ENCODE measurements around the gene NTRK2. TPM values are rescaled to one million over a fixed set of nuclear protein-coding genes. Genes with fewer than 3 reads are reported as not detected.

Gene NTRK2
- total and polyA plus RNA-seq, 10 of the 15 experiments (the other 5 are each of a cell fraction or from before 2014, with no cell fraction given), result 0.42 to 4.6 (median 0.65) TPM

DNA sequence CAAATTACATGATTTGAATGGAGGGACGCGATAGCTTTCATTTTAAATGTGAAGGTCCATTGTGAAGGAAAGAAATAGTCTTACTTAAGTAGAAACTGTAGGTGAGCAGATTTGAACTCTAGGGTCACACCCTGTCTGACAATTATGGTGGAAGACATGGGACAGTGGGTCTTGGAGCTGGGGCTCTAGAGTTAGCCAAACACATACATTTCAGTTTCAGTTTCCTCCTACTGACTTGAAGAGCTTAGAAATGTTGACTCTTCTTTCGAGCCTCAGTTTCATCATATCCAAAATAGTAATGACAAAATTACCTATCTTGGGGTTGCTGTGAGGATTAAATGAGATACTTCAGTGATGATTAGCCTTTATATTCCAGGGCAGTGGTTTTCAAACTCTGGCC is 314.2 kb downstream of the NTRK2 start:
- no peaks in the 10 kb centered on the region for H3K79me2 ChIP-seq (ENCODE audit: control insufficient read depth, insufficient read depth, low read length)
- ATAC-seq (no peak), DNase-seq (ENCODE audit: low read depth, low spot score) (no peak), FAIRE-seq (no peak)
- no peaks in the 10 kb centered on the region for H4K20me1 ChIP-seq (ENCODE audit: control insufficient read depth, insufficient read depth)
- H2AFZ ChIP-seq (ENCODE audit: control insufficient read depth, low read depth, low read length), result no peak overlapping the region
- H3K4me2 ChIP-seq (ENCODE audit: control insufficient read depth, insufficient read depth), result no peak overlapping the region
- H3K9ac ChIP-seq (ENCODE audit: control insufficient read depth, insufficient read depth, low read length), result no peak overlapping the region
- no peak overlapping the region for H3K27ac ChIP-seq (ENCODE audit: control insufficient read depth, insufficient read depth)
- SMC1A ChIA-PET (ENCODE audit: uncharacterized antibody, unreplicated experiment), result interaction anchor here (1.0 to 1.7 kb wide), 2 partner anchors 14 to 16 kb away, joined by 3 to 4 read pairs; no protein-coding TSS in a partner anchor
- intact Hi-C loops (cut with micrococcal nuclease; ENCODE audit: unreplicated experiment) (no loop called here), in situ Hi-C loops (cut with MboI) (no loop called here)
- RAD21 ChIA-PET (ENCODE audit: unreplicated experiment), result interaction anchor here (0.9 kb wide), 1 partner anchor 289 kb away, joined by 3 read pairs; no protein-coding TSS in a partner anchor
- 64% methylated on average over 3 of the region's 3 CpGs for WGBS (ENCODE audit: insufficient coverage, insufficient replicate concordance, low lambda C conversion rate, missing lambda C conversion rate)
- no peaks in the 10 kb centered on the region for H3K9me3 ChIP-seq (replicated peaks; ENCODE audit: control insufficient read depth, insufficient read depth, low read length)
- H3K36me3 ChIP-seq (ENCODE audit: control insufficient read depth in 2 of 2, insufficient read depth in 2 of 2, low read length in 1 of 2), result no peaks in the 10 kb centered on the region
- no peak overlapping the region for H3K4me3 ChIP-seq
- no peaks in the 10 kb centered on the region for H3K27me3 ChIP-seq (replicated peaks in 1 of 2; ENCODE audit: control insufficient read depth in 2 of 2, insufficient read depth in 2 of 2, low read length in 1 of 2)
- BruUV-seq (replicated peaks), result no TSS peak
- POLR2A ChIA-PET, result no interaction called here
- CTCF ChIA-PET, result interaction anchor here (0.8 to 1.1 kb wide), 2 partner anchors 13 to 17 kb away, joined by 4 to 5 read pairs; no protein-coding TSS in a partner anchor
- H3K4me1 ChIP-seq (ENCODE audit: control insufficient read depth, insufficient read depth, low read length), result no peaks in the 10 kb centered on the region
- TF ChIP-seq TARDBP (IDR thresholded peaks at IDR 0.05; ENCODE audit: borderline replicate concordance), result no peak
- no peak for TF ChIP-seq NR2C2 (IDR thresholded peaks at IDR 0.05; ENCODE audit: borderline replicate concordance, control insufficient read depth, insufficient read length, low read depth)
- TF ChIP-seq, protein P1, sequence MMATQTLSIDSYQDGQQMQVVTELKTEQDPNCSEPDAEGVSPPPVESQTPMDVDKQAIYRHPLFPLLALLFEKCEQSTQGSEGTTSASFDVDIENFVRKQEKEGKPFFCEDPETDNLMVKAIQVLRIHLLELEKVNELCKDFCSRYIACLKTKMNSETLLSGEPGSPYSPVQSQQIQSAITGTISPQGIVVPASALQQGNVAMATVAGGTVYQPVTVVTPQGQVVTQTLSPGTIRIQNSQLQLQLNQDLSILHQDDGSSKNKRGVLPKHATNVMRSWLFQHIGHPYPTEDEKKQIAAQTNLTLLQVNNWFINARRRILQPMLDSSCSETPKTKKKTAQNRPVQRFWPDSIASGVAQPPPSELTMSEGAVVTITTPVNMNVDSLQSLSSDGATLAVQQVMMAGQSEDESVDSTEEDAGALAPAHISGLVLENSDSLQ (IDR thresholded peaks at IDR 0.05), result no peak
- no peak for TF ChIP-seq IKZF2 (IDR thresholded peaks at IDR 0.05)
- no peak for TF ChIP-seq MTA3 (IDR thresholded peaks at IDR 0.05; ENCODE audit: borderline replicate concordance, low read length)
- no peak for TF ChIP-seq ZBED1 (IDR thresholded peaks at IDR 0.05; ENCODE audit: borderline replicate concordance)

DNA sequence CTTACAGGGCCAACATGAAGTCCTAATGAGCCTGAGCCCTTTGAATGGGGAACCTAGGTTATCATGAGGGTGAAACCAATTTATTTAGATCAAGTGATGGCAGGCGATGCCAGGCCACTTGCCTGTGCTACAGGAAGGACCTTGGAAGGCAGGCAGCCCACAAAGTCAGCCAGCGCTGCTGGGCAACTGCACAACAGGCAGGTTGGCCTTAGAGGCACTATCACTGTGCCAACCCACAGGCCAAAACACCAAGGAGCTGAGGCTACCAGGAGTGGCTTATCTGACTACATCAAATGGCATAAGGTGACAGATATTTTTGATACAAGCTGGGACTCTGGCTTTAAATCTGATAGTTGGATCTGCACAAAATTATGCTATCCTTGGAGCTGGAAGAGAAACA is 319.1 kb downstream of the NTRK2 start:
- H3K9ac ChIP-seq (ENCODE audit: control insufficient read depth, insufficient read depth, low read length), result no peak overlapping the region
- H4K20me1 ChIP-seq (ENCODE audit: control insufficient read depth, insufficient read depth), result no peaks in the 10 kb centered on the region; the same call in 1 of the 2 replicates
- no TSS peak for BruUV-seq (replicated peaks)
- H3K4me1 ChIP-seq (ENCODE audit: control insufficient read depth, insufficient read depth, low read length), result no peaks in the 10 kb centered on the region
- no peaks in the 10 kb centered on the region; a peak in 1 of 4 replicates for H3K27me3 ChIP-seq (replicated peaks in 1 of 2; ENCODE audit: control insufficient read depth in 2 of 2, insufficient read depth in 2 of 2, low read length in 1 of 2)
- ChIA-PET POLR2A (interaction anchor here (1.6 kb wide), 1 partner anchor 9 kb away, joined by 3 read pairs; no protein-coding TSS in a partner anchor), RAD21 (ENCODE audit: unreplicated experiment) (no interaction called here), SMC1A (ENCODE audit: uncharacterized antibody, unreplicated experiment) (interaction anchor here (1.1 kb wide), 1 partner anchor 8 kb away, joined by 3 read pairs; no protein-coding TSS in a partner anchor), CTCF (interaction anchor here (1.1 kb wide), 1 partner anchor 8 kb away, joined by 3 read pairs; no protein-coding TSS in a partner anchor)
- H3K4me3 ChIP-seq, result no peak overlapping the region
- WGBS (ENCODE audit: insufficient coverage, insufficient replicate concordance, low lambda C conversion rate, missing lambda C conversion rate), result 39% methylated on average over 2 of the region's 2 CpGs
- H3K79me2 ChIP-seq (ENCODE audit: control insufficient read depth, insufficient read depth, low read length), result no peaks in the 10 kb centered on the region
- intact Hi-C loops (cut with micrococcal nuclease; ENCODE audit: unreplicated experiment) (no loop called here), in situ Hi-C loops (cut with MboI) (no loop called here)
- no peaks in the 10 kb centered on the region for H3K9me3 ChIP-seq (replicated peaks; ENCODE audit: control insufficient read depth, insufficient read depth, low read length)
- ATAC-seq, result no peak
- no peak overlapping the region for H3K4me2 ChIP-seq (ENCODE audit: control insufficient read depth, insufficient read depth)
- no peak overlapping the region for H3K27ac ChIP-seq (ENCODE audit: control insufficient read depth, insufficient read depth)
- H3K36me3 ChIP-seq (ENCODE audit: control insufficient read depth in 2 of 2, insufficient read depth in 2 of 2, low read length in 1 of 2), result no peaks in the 10 kb centered on the region
- no peak overlapping the region for H2AFZ ChIP-seq (ENCODE audit: control insufficient read depth, low read depth, low read length)
- no peak for FAIRE-seq
- no peak for DNase-seq (ENCODE audit: low read depth, low spot score)
- TF ChIP-seq NBN (IDR thresholded peaks at IDR 0.05) (no peak), SMARCA5 (IDR thresholded peaks at IDR 0.05) (no peak), DPF2 (IDR thresholded peaks at IDR 0.05) (no peak), RELA (IDR thresholded peaks at IDR 0.05; ENCODE audit: borderline replicate concordance, partially characterized antibody) (no peak), CBX5 (IDR thresholded peaks at IDR 0.05; ENCODE audit: low read depth) (no peak), SREBF2 (IDR thresholded peaks at IDR 0.05; ENCODE audit: low read length) (no peak), BMI1 (IDR thresholded peaks at IDR 0.05; ENCODE audit: borderline replicate concordance) (no peak), RFX5 (IDR thresholded peaks at IDR 0.05; ENCODE audit: low read depth, low read length) (no peak), SP1 (IDR thresholded peaks at IDR 0.05; ENCODE audit: low read depth, low read length) (no peak), CHD1 (IDR thresholded peaks at IDR 0.05; ENCODE audit: low read depth, low read length) (no peak), KLF5 (IDR thresholded peaks at IDR 0.05; ENCODE audit: partially characterized antibody) (no peak)
